GM12801 (cell line): ENCODE measurements around the gene PRR22.

Experiments
- CTCF ChIP-seq: IDR thresholded peaks from one replicate; pipeline ENCODE4 v1.5.1; 2011; ENCODE audit warnings: control low read depth; ENCODE audit not compliant: insufficient read length; ENCODE audit errors: extremely low read depth

The PRR22 gene

DNA sequence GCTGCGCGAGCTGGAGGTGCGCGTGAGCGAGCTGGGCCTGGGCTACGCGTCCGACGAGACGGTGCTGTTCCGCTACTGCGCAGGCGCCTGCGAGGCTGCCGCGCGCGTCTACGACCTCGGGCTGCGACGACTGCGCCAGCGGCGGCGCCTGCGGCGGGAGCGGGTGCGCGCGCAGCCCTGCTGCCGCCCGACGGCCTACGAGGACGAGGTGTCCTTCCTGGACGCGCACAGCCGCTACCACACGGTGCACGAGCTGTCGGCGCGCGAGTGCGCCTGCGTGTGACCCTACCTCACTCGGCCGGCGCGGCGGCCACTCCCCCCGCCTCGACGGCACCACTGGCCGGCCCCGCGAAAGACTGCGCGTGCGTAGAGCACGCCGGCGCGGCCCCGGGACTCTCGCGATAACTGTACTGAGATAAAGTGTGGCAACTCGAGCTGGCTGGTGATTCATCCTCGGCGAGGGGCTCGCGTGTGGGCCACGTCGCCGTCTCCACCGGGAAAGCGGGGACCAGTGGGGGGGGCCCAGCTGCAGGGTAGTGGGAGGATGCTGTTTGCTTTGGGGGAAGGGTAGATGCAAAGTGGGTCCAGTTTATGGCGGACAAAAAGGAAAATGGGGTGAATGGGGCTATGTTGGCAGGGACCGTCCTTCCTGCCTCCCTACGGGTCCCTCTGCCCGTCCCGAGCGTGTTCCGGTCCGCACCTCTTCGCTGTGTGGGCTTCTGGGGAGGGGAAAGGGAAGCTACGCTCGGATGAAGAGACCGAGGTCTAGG is 43.5 kb upstream of the PRR22 start:
- no peak for TF ChIP-seq CTCF

DNA sequence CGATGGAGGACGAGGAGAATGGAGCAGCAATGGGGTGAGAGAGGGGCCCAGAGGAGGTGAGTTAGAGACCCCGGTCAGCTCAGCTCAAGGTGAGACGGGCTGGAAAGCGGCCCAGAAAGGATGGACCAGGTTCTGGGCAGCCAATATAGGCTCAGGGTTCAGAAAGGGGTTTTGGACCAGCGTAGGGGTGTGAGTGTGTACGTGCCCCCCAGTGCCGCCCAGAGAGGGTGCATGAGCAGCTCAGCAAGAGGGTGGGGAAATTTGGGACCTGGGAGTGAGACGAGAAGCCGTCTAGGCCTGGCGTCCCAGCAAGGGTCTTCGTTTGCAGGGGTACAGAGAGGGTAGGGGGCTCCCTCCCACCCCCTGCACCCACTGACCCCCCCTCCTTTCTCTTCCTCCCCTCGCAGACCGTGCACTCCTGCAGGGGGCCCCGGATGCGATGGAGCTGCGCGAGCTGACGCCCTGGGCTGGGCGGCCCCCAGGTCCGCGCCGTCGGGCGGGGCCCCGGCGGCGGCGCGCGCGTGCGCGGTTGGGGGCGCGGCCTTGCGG is 42.9 kb upstream of the PRR22 start:
- no peak for TF ChIP-seq CTCF

- no peak for TF ChIP-seq CTCF
Measured at GRCh38 chr19:5826531-5827341, 42.2 kb upstream of the PRR22 start.

DNA sequence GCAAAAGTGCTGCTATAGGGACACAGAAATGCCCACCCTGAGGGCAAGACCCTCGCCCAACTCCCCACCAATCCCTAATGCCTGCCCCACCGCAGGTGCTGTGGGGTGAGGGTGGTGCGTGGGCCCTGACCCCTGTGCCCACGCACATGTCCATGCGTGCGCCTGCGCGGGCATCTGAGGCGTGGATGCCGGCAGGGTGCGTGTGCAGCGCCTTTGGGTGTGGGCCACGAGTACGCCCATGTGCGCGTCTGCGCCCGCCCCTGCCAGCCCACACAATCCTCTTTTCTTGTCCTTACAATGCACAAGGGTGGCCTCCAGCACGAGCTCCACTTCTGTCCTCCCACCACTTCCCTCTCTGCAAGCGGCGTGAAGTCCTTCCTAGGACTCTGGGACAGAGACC is 40.6 kb upstream of the PRR22 start:
- TF ChIP-seq CTCF = no peak

DNA sequence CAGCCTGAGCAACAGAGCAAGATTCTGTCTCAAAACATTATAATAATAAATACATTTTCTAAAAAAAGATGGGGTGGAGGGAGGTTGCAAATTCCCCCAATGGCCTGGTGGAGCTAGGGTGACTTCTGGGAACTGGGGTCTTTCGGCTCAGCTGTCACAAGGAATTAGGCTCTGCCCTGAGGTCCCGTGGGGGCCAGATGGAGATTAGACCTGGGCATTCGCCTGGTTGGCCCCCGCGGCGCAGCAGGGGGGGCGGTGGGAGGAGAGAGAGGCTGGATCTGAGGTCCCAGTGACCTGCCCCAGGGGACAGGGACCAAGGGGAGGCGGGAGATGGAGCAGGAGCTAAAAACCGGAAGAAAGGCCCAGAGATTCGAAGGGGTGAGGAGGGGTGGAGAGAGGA is 40.2 kb upstream of the PRR22 start:
- TF ChIP-seq CTCF = no peak

GRCh38 chr19:5823579-5824281 is 39.2 kb upstream of the PRR22 start:
- no peak for TF ChIP-seq CTCF

DNA sequence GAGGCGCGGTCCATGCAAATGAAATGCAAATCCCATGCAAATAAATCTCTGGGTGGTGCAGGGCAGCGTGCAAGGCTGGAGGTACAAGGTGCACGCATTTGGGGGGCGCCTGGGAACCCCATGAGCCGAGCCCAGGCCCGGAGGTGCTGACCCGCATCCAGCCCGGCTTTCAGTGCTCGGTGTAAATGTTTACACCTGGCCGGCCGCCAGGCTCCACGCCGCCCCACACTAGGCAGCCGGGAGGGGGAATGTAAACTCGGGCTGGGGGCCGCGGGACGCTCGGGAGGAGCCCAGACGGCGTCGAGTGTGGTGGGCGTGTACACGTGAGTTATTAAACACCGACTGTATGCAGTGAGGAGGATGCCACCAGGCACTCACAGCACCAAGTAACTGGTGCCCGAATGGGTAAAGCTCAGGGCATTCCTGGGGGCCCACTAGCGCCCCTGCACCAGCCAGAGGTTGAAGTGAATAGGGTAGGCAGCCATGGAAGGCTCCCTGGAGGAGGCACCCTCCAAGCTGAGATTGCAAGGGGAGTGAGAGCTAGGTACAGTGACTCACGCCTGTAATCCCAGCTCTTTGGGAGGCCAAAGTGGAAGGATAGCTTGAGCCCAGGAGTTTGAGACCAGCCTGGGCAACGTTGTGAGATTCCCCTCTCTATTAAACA is 37.8 kb upstream of the PRR22 start:
- TF ChIP-seq CTCF = no peak
